HCT116 (cell line): Measurements from ENCODE around the gene ZNF577. TPM values are rescaled to one million over a fixed set of nuclear protein-coding genes. Genes with fewer than 3 reads are reported as not detected.
A peak's percentile ranks its signal among the peaks of the same experiment; 100 is the strongest.

Source experiments
- MAX ChIP-seq: IDR thresholded peaks from 2 replicates; pipeline ENCODE4 v1.6.1; 2012
- POLR2A ChIP-seq: IDR thresholded peaks from 2 replicates; pipeline ENCODE4 v1.7.0; 2011; ENCODE audit warnings: borderline replicate concordance; ENCODE audit not compliant: insufficient read depth, insufficient read length; ENCODE audit errors: extremely low read depth
- POLR2AphosphoS5 ChIP-seq: IDR thresholded peaks from 2 replicates; pipeline ENCODE4 v1.6.1; 2011; ENCODE audit warnings: mild to moderate bottlenecking, low read depth, low read length, moderate library complexity
- REST ChIP-seq: IDR thresholded peaks from 2 replicates; pipeline ENCODE4 v1.6.1; 2012; ENCODE audit warnings: low read depth
- ZBTB33 ChIP-seq: IDR thresholded peaks from 2 replicates; pipeline ENCODE4 v1.6.1; 2011; ENCODE audit warnings: mild to moderate bottlenecking, low read length, moderate library complexity; ENCODE audit not compliant: insufficient replicate concordance; ENCODE audit errors: extremely low read depth
- total RNA-seq: library from RNA; stranded (reverse); gene quantifications from one replicate; pipeline ENCODE4 v1.2.1, GENCODE V29; 2021; ENCODE audit not compliant: unreplicated experiment

The ZNF577 gene
- total RNA-seq, 1 experiment from 2014 or later: 5.8 TPM

GRCh38 chr19:51926784-51927741 is 39.3 kb upstream of the ZNF577 start, which contains the start of gene ZNF613 (continued):
- TF ChIP-seq POLR2A (no peak), ZBTB33 (no peak), POLR2AphosphoS5 (0 out of 2 replicates have a peak, but pooled peaks have one; percentile 20), REST (no peak), MAX (peak; percentile 85)
